ENCODE results near the gene ADGRG3. TPM values are rescaled to one million over a fixed set of nuclear protein-coding genes. Genes with fewer than 3 reads are reported as not detected.

The ADGRG3 gene
- total and polyA plus RNA-seq, 9 of the 15 experiments (the other 6 are each of a cell fraction or from before 2014, with no cell fraction given) = 0.09 to 0.52 (median 0.14) TPM; not detected in 3

DNA sequence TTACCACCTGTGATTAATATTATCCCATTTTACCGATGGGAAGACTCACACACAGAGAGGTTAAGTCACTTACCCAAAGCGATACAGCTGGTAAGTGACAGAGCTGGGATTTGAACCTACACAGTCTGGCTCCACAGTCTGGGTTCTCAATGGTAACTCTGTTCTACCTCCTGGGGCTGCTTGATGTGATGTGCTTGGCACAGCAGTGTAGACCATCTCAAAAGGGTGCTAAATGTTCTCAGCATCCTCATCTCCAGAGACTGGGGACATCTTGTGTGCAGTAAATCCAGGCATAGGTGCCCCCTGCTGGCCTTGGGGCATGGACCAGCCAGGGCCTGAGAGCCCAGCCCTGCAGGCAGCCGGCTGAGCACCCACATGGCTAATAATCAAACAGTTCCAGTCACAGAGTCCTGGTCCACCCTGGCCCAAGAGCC lies 52.1 kb downstream of the ADGRG3 start (continued):
- TF ChIP-seq SRSF9 (IDR thresholded peaks at IDR 0.05; ENCODE audit: borderline replicate concordance, low read depth, low read length) (no peak), KLF16 (IDR thresholded peaks at IDR 0.05) (no peak), ZFP36 (IDR thresholded peaks at IDR 0.05; ENCODE audit: low read depth, low read length, partially characterized antibody) (peak; percentile 58), ZNF134 (CRISPR knock-in tag; conservative IDR thresholded peaks at IDR 0.05) (no peak), RCOR1 (IDR thresholded peaks at IDR 0.05; ENCODE audit: borderline replicate concordance in 1 of 2, low read depth in 2 of 2, low read length in 2 of 2) (peak in 1 of 2 experiments; percentile 76; a peak in 2 of 4 replicates), GTF3C2 (IDR thresholded peaks at IDR 0.05; ENCODE audit: borderline replicate concordance, extremely low read depth, insufficient read length) (peak; percentile 33), NONO (IDR thresholded peaks at IDR 0.05; ENCODE audit: low read depth in 2 of 2, low read length in 1 of 2) (no peak), CREBBP (IDR thresholded peaks at IDR 0.05; ENCODE audit: low read depth, low read length) (no peak), ZNF384 (IDR thresholded peaks at IDR 0.05; ENCODE audit: low read depth, low read length) (no peak), PYGO2 (tag; IDR thresholded peaks at IDR 0.05) (no peak), ZNF280A (IDR thresholded peaks at IDR 0.05; ENCODE audit: low read depth, partially characterized antibody) (no peak), SP1 (CRISPR knock-in tag; IDR thresholded peaks at IDR 0.05) (no peak), CHCHD3 (CRISPR knock-in tag; IDR thresholded peaks at IDR 0.05) (no peak), KDM1A (IDR thresholded peaks at IDR 0.05) (peak; percentile 20 to 64; a peak in 2 of 4 replicates), NUFIP1 (IDR thresholded peaks at IDR 0.05; ENCODE audit: partially characterized antibody) (no peak), KLF1 (tag; IDR thresholded peaks at IDR 0.05) (no peak), ZNF695 (CRISPR knock-in tag; IDR thresholded peaks at IDR 0.05) (no peak), FOXP1 (CRISPR knock-in tag; IDR thresholded peaks at IDR 0.05) (no peak), ARHGAP35 (IDR thresholded peaks at IDR 0.05; ENCODE audit: partially characterized antibody) (no peak)
- TF ChIP-seq, protein P1, sequence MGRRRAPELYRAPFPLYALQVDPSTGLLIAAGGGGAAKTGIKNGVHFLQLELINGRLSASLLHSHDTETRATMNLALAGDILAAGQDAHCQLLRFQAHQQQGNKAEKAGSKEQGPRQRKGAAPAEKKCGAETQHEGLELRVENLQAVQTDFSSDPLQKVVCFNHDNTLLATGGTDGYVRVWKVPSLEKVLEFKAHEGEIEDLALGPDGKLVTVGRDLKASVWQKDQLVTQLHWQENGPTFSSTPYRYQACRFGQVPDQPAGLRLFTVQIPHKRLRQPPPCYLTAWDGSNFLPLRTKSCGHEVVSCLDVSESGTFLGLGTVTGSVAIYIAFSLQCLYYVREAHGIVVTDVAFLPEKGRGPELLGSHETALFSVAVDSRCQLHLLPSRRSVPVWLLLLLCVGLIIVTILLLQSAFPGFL (CRISPR knock-in tag; IDR thresholded peaks at IDR 0.05) = no peak
- TF ChIP-seq, protein P2, sequence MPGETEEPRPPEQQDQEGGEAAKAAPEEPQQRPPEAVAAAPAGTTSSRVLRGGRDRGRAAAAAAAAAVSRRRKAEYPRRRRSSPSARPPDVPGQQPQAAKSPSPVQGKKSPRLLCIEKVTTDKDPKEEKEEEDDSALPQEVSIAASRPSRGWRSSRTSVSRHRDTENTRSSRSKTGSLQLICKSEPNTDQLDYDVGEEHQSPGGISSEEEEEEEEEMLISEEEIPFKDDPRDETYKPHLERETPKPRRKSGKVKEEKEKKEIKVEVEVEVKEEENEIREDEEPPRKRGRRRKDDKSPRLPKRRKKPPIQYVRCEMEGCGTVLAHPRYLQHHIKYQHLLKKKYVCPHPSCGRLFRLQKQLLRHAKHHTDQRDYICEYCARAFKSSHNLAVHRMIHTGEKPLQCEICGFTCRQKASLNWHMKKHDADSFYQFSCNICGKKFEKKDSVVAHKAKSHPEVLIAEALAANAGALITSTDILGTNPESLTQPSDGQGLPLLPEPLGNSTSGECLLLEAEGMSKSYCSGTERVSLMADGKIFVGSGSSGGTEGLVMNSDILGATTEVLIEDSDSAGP (CRISPR knock-in tag; IDR thresholded peaks at IDR 0.05) = no peak
